Ascending aorta (tissue), 2 donors: ENCODE measurements around the gene RAB23. TPM values are rescaled to one million over a fixed set of nuclear protein-coding genes. Genes with fewer than 3 reads are reported as not detected.

Source experiments
- DNase-seq, 2 donors: peaks; one replicate each; pipeline ENCODE4 v3.0.0-alpha.2; 2019; ENCODE audit warnings: low spot score in 2 of 2
- H3K27ac ChIP-seq, 2 donors: fragments of 200-600 bp; sonication (generic); one replicate each; pipeline ENCODE4 v1.5.1; 2016 to 2017; ENCODE audit warnings: mild to moderate bottlenecking in 1 of 2
- H3K27me3 ChIP-seq: fragments of 200-600 bp; sonication (generic); one replicate; pipeline ENCODE4 v1.5.1; 2017
- H3K36me3 ChIP-seq, 2 donors: fragments of 200-600 bp; sonication (generic); one replicate each; pipeline ENCODE4 v1.5.1; 2016
- H3K4me1 ChIP-seq, 2 donors: fragments of 200-600 bp; sonication (generic); one replicate each; pipeline ENCODE4 v1.5.1; 2016 to 2017; ENCODE audit warnings: mild to moderate bottlenecking in 1 of 2
- H3K4me3 ChIP-seq, 2 donors: fragments of 200-600 bp; sonication (generic); one replicate each; pipeline ENCODE4 v1.5.1; 2016 to 2017; ENCODE audit warnings: mild to moderate bottlenecking in 1 of 2
- H3K9me3 ChIP-seq, 2 donors: fragments of 200-600 bp; sonication (generic); one replicate each; pipeline ENCODE4 v1.5.1; 2016
- CTCF ChIP-seq, 3 experiments: fragments of 200-600 bp in 2 of 3; fragments of 450-650 bp in 1 of 3; sonication (generic) in 2 of 3; IDR thresholded peaks; one replicate each; pipeline ENCODE4 v1.5.1; 2016 to 2019; ENCODE audit warnings: antibody characterized with exemption in 3 of 3, mild to moderate bottlenecking in 1 of 3, moderate library complexity in 1 of 3
- intact Hi-C: fragments of 100-400 bp; cut with DNase I; formaldehyde crosslinking; loops from one replicate; pipeline ENCODE4 v1.15.1; 2023
- total RNA-seq: library from RNA; depleted of rRNA; stranded (reverse); fragments of >200 nt; gene quantifications from one replicate; pipeline ENCODE4 v1.1.0, GENCODE V29; 2016

The RAB23 gene
- total RNA-seq, 1 donor from 2014 or later, result 19.9 TPM

- intact Hi-C loops, result no loop called here
- no peaks in the 10 kb centered on the region for H3K9me3 ChIP-seq
- no peak for TF ChIP-seq CTCF (IDR thresholded peaks at IDR 0.05)
- peak overlapping the region in 1 of 2 donors; percentile 17 for H3K27ac ChIP-seq
- H3K4me1 ChIP-seq, result no peaks in the 10 kb centered on the region
- H3K36me3 ChIP-seq, result peaks cover 0 to 5% of the 10 kb centered on the region in 2 donors
- H3K27me3 ChIP-seq, result no peaks in the 10 kb centered on the region
- no peak for DNase-seq
- no peak overlapping the region for H3K4me3 ChIP-seq
These were observed 23.0 kb downstream of the RAB23 start for GRCh38 chr6:57198926-57199636.

GRCh38 chr6:57195457-57195856 is 26.6 kb downstream of the RAB23 start:
- H3K9me3 ChIP-seq, result no peaks in the 10 kb centered on the region

GRCh38 chr6:57193177-57193576 is 28.9 kb downstream of the RAB23 start:
- peaks cover 21 to 28% of the 10 kb centered on the region in 2 donors for H3K36me3 ChIP-seq
- no peak for DNase-seq
- H3K4me3 ChIP-seq, result no peak overlapping the region
- no peaks in the 10 kb centered on the region for H3K27me3 ChIP-seq
- no peaks in the 10 kb centered on the region for H3K4me1 ChIP-seq
- no peaks in the 10 kb centered on the region for H3K9me3 ChIP-seq
- peak overlapping the region; percentile 27 to 52 for H3K27ac ChIP-seq
- TF ChIP-seq CTCF (IDR thresholded peaks at IDR 0.05), result no peak
- intact Hi-C loops, result loop anchor here (5.0 kb wide), 1 partner anchor 124 kb away; the partner anchor contains the start of gene PRIM2

More at GRCh38 chr6:57195457-57195856, 26.6 kb downstream of the RAB23 start:
- intact Hi-C loops, result no loop called here
- TF ChIP-seq CTCF (IDR thresholded peaks at IDR 0.05), result no peak
- Histone ChIP-seq H3K27me3 (no peaks in the 10 kb centered on the region), H3K27ac (no peak overlapping the region), H3K4me1 (no peaks in the 10 kb centered on the region), H3K4me3 (no peak overlapping the region), H3K36me3 (peaks cover 13 to 24% of the 10 kb centered on the region in 2 donors)
- no peak for DNase-seq

- Histone ChIP-seq H3K27me3 (no peaks in the 10 kb centered on the region), H3K9me3 (no peaks in the 10 kb centered on the region), H3K4me1 (no peaks in the 10 kb centered on the region), H3K4me3 (no peak overlapping the region), H3K36me3 (peaks cover 21 to 38% of the 10 kb centered on the region in 2 donors), H3K27ac (no peak overlapping the region)
- no peak for DNase-seq
- TF ChIP-seq CTCF (IDR thresholded peaks at IDR 0.05), result peak in 2 of 3 experiments; percentile 28 to 57
- intact Hi-C loops, result loop anchor here (5.0 kb wide), 1 partner anchor 127 kb away; the partner anchor contains the start of gene PRIM2
These were observed 32.0 kb downstream of the RAB23 start for GRCh38 chr6:57190140-57190539.

GRCh38 chr6:57183336-57183735 is 38.8 kb downstream of the RAB23 start:
- intact Hi-C loops, result no loop called here
- Histone ChIP-seq H3K36me3 (peaks cover 10 to 47% of the 10 kb centered on the region in 2 donors), H3K27me3 (no peaks in the 10 kb centered on the region), H3K27ac (no peak overlapping the region), H3K4me3 (no peak overlapping the region), H3K4me1 (peaks cover 1 to 15% of the 10 kb centered on the region in 2 donors), H3K9me3 (no peaks in the 10 kb centered on the region)
- no peak for TF ChIP-seq CTCF (IDR thresholded peaks at IDR 0.05)
- no peak for DNase-seq
